Adrenal gland (tissue), 12 donors: ENCODE results near the gene ALKBH5. TPM values are rescaled to one million over a fixed set of nuclear protein-coding genes. Genes with fewer than 3 reads are reported as not detected.

Experiments used
- DNase-seq, 7 donors: peaks; one replicate each; pipeline ENCODE4 v3.0.0-alpha.2; 2019 to 2020
- H3K27ac ChIP-seq, 5 donors: fragments of 200-600 bp; sonication (generic) in 4 of 5; 1 replicate in 3 of 5; 2 replicates in 2 of 5; pipeline versions ENCODE4 v1.5.1 to v1.8.0; 2016 to 2020; ENCODE audit warnings: mild to moderate bottlenecking in 1 of 5
- H3K27me3 ChIP-seq: fragments of 200-600 bp; 2 replicates; pipeline ENCODE4 v1.8.0; 2021
- H3K36me3 ChIP-seq, 2 donors: fragments of 200-600 bp; replicated peaks in 1 of 2; 1 replicate in 1 of 2; 2 replicates in 1 of 2; pipeline versions ENCODE4 v1.5.1 to v1.8.0; 2018 to 2022
- H3K4me1 ChIP-seq, 2 donors: fragments of 200-600 bp; replicated peaks in 1 of 2; 1 replicate in 1 of 2; 2 replicates in 1 of 2; pipeline versions ENCODE4 v1.5.1 to v1.8.0; 2018 to 2021
- H3K4me3 ChIP-seq, 4 donors: fragments of 200-600 bp; sonication (generic) in 3 of 4; one replicate each; pipeline ENCODE4 v1.5.1; 2016 to 2018
- H3K9me3 ChIP-seq, 3 donors: fragments of 200-600 bp; sonication (generic) in 1 of 3; replicated peaks in 1 of 3; 1 replicate in 2 of 3; 2 replicates in 1 of 3; pipeline versions ENCODE4 v1.5.1 to v1.8.0; 2016 to 2021
- CTCF ChIP-seq, 6 experiments: fragments of 450-650 bp in 4 of 6; fragments of 200-600 bp in 2 of 6; sonication (generic) in 1 of 6; IDR thresholded peaks; 1 replicate in 5 of 6; 2 replicates in 1 of 6; pipeline versions ENCODE4 v1.5.1 to v1.8.0; 2016 to 2021; ENCODE audit warnings: antibody characterized with exemption in 6 of 6, mild to moderate bottlenecking in 2 of 6, moderate library complexity in 1 of 6
- POLR2A ChIP-seq, 2 donors: fragments of 450-650 bp; IDR thresholded peaks; one replicate each; pipeline ENCODE4 v1.6.1; 2017; ENCODE audit warnings: antibody characterized with exemption in 2 of 2, mild to moderate bottlenecking in 2 of 2, moderate library complexity in 1 of 2
- WGBS, 4 donors: extraction: QIAGEN DNeasy Blood & Tissue Kit in 2 of 4; methylation state at CpG; one replicate each; pipeline versions ENCODE4 v1.1.5 to v1.1.7; 2013 to 2017; 5-methylcytosine and 5-hydroxymethylcytosine counted together
- intact Hi-C, 2 donors: fragments of 100-400 bp; cut with DNase I; formaldehyde crosslinking; loops; one replicate each; pipeline versions ENCODE4 v1.14.1 to v1.15.0; 2022 to 2023
- polyA plus RNA-seq, 3 donors: library from polyadenylated mRNA; stranded (reverse); fragments of 200-250 nt in 2 of 3; fragments of 350-450 nt in 1 of 3; fragmentation: Illumina TruSeq in 1 of 3; extraction: RNeasy Lipid Tissue Mini Kit (QIAGEN cat#74804) in 1 of 3; gene quantifications; one replicate each; pipeline ENCODE4 v1.2.3, GENCODE V29; 2013 to 2014
- total RNA-seq, 9 donors: library from RNA; depleted of rRNA in 4 of 9; stranded (reverse); fragments of >200 nt in 4 of 9; fragments of 120-200 nt in 1 of 9; fragmentation: NEBNext Ultra II Directional in 1 of 9; extraction: Animal tissue kit (Norgen Biotek cat#: 25700) in 1 of 9; gene quantifications; one replicate each; pipeline versions ENCODE4 v1.1.0 to v1.2.4, GENCODE V29; 2013 to 2023
- donor health status: healthy with polysubstance abuse.
- donor health status: Bipolar disorder and iron deficiency.
- donor health status: DM: yes; HTN: yes; CAD: no.
- donor health status: DM: no; HTN: no; CAD: no.
- donor health status: DM: no; HTN: no; CAD: no.
- donor health status: DM: yes; HTN: yes; CAD: no.

The ALKBH5 gene
- total and polyA plus RNA-seq, 12 donors: 28.4 to 154 (median 138) TPM

- H3K4me3 ChIP-seq: no peak overlapping the region
- intact Hi-C loops: loop anchor here in 1 of 2 donors (10.0 kb wide), 1 partner anchor 72 kb away; the partner anchor contains the start of gene ALKBH5
- H3K27me3 ChIP-seq: no peaks in the 10 kb centered on the region
- TF ChIP-seq POLR2A (IDR thresholded peaks at IDR 0.05): no peak
- DNase-seq: peak in 3 of 7 donors; percentile 20 to 48 (median 39)
- peaks cover 23 to 33% of the 10 kb centered on the region in 2 donors for H3K4me1 ChIP-seq
- H3K9me3 ChIP-seq: no peaks in the 10 kb centered on the region
- WGBS, 4 donors: 31 to 41% (median 35%) methylated on average over 7 to 11 of the region's 11 CpGs
- peaks cover 0 to 55% of the 10 kb centered on the region in 2 donors for H3K36me3 ChIP-seq
- H3K27ac ChIP-seq: peak overlapping the region in 2 of 5 donors; percentile 96
These were observed 72.7 kb downstream of the ALKBH5 start for GRCh38 chr17:18256351-18256750.

GRCh38 chr17:18256776-18257175, 73.1 kb downstream of the ALKBH5 start:
- peak overlapping the region in 2 of 5 donors; percentile 96 for H3K27ac ChIP-seq
- no peak for TF ChIP-seq POLR2A (IDR thresholded peaks at IDR 0.05)
- TF ChIP-seq CTCF (IDR thresholded peaks at IDR 0.05): no peak

GRCh38 chr17:18257268-18257981, 73.8 kb downstream of the ALKBH5 start:
- no peak for TF ChIP-seq CTCF (IDR thresholded peaks at IDR 0.05)
- no peak for TF ChIP-seq POLR2A (IDR thresholded peaks at IDR 0.05)
- 12 to 20% (median 18%) methylated on average over 13 to 18 of the region's 18 CpGs for WGBS, 4 donors
- H3K36me3 ChIP-seq: peaks cover 0 to 44% of the 10 kb centered on the region in 2 donors
- H3K9me3 ChIP-seq: no peaks in the 10 kb centered on the region
- H3K4me1 ChIP-seq: peaks cover 33 to 43% of the 10 kb centered on the region in 2 donors
- peak overlapping the region; percentile 92 to 100 (median 96) for H3K27ac ChIP-seq
- DNase-seq: peak in 6 of 7 donors; percentile 22 to 89 (median 80)
- H3K27me3 ChIP-seq: no peaks in the 10 kb centered on the region
- peak overlapping the region; percentile 30 to 97 (median 86) for H3K4me3 ChIP-seq
- intact Hi-C loops: loop anchor here in 1 of 2 donors (10.0 kb wide), 1 partner anchor 73 kb away; the partner anchor contains the start of gene ALKBH5

More at GRCh38 chr17:18256776-18257175, 73.1 kb downstream of the ALKBH5 start:
- WGBS, 4 donors: 50 to 67% (median 59%) methylated on average over 1 to 7 of the region's 7 CpGs
- DNase-seq: peak in 1 of 7 donors; percentile 21
- Histone ChIP-seq H3K36me3 (peaks cover 0 to 50% of the 10 kb centered on the region in 2 donors), H3K4me1 (peaks cover 27 to 37% of the 10 kb centered on the region in 2 donors), H3K9me3 (no peaks in the 10 kb centered on the region), H3K27me3 (no peaks in the 10 kb centered on the region), H3K4me3 (no peak overlapping the region)
- intact Hi-C loops: loop anchor here in 1 of 2 donors (10.0 kb wide), 1 partner anchor 72 kb away; the partner anchor contains the start of gene ALKBH5

GRCh38 chr17:18257982-18258355, 74.3 kb downstream of the ALKBH5 start:
- peaks cover 39 to 49% of the 10 kb centered on the region in 2 donors for H3K4me1 ChIP-seq

More at GRCh38 chr17:18257982-18258355, 74.3 kb downstream of the ALKBH5 start:
- Histone ChIP-seq H3K27ac (peak overlapping the region; percentile 92 to 100 (median 96)), H3K9me3 (no peaks in the 10 kb centered on the region), H3K4me3 (peak overlapping the region; percentile 30 to 97 (median 86)), H3K27me3 (no peaks in the 10 kb centered on the region), H3K36me3 (peaks cover 0 to 40% of the 10 kb centered on the region in 2 donors)
- 0 to 2% (median 0%) methylated on average over 3 to 16 of the region's 16 CpGs for WGBS, 4 donors
- intact Hi-C loops: loop anchor here in 1 of 2 donors (10.0 kb wide), 1 partner anchor 73 kb away; the partner anchor contains the start of gene ALKBH5
- peak; percentile 86 to 94 (median 91) for DNase-seq
- peak in 1 of 2 donors; percentile 81 for TF ChIP-seq POLR2A (IDR thresholded peaks at IDR 0.05)
- no peak for TF ChIP-seq CTCF (IDR thresholded peaks at IDR 0.05)
